ENCODE results near the gene SPATA6.

SPATA6 gene

DNA sequence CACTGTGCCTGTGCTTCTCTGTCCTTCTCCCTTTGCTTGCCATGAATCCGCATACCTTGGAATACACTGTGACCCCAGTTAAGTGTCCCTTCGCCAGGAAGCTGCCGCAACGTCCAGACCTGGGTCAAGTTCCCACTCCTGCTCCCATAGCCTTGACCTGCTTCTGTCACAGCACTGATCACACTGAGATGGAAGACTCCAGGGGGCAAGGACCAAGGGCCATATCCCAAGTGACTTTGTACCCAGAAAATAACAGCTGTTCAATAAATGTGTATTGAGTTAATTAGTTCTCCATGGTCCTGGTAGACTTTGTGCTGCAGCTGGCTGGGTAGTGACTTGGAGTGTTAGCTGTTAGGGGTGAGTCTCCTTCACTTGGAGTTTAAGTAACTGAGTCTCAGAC, 223.6 kb downstream of the SPATA6 start:
- DNase-seq (ENCODE audit: extremely low spot score), result no peak
- CTCF ChIA-PET, result interaction anchor here (0.6 kb wide), 1 partner anchor 139 kb away, joined by 3 read pairs; no protein-coding TSS in a partner anchor

DNA sequence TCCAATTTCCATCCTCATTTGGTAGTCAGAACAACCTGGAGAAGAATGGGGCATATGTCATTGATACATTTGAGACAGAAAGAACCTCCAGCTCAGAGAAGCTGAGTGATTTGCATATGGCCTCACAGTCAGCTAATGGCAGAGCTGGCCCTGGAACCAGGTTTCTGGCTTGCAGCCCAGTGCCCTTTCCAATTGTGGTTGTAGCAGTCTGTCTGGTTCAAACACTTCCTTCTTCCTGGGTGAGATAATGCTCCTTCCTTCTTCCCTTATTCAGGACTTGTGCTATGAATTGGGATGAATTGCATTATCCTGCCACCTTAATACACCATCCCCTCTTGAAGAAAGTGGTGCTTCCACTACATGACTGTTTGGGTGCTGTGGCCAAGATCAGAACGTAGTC, 225.3 kb downstream of the SPATA6 start:
- ChIA-PET CTCF (interaction anchor here (0.9 kb wide), 1 partner anchor 11 kb away, joined by 3 read pairs; no protein-coding TSS in a partner anchor), POLR2A (no interaction called here)
- no peak for DNase-seq (ENCODE audit: extremely low spot score)
- TF ChIP-seq HDGF (IDR thresholded peaks at IDR 0.05; ENCODE audit: borderline replicate concordance), result no peak
- no peak for TF ChIP-seq CTBP1 (IDR thresholded peaks at IDR 0.05; ENCODE audit: borderline replicate concordance)
- TF ChIP-seq SUZ12 (IDR thresholded peaks at IDR 0.05), result no peak
- no peak for TF ChIP-seq SP1 (IDR thresholded peaks at IDR 0.05)
- no peak for TF ChIP-seq ZNF384 (IDR thresholded peaks at IDR 0.05)
- no peak for TF ChIP-seq TARDBP (IDR thresholded peaks at IDR 0.05)
- TF ChIP-seq FOXK2 (IDR thresholded peaks at IDR 0.05), result no peak
- no peak for TF ChIP-seq LEF1 (IDR thresholded peaks at IDR 0.05; ENCODE audit: borderline replicate concordance)

More for the DNA sequence above, 223.6 kb downstream of the SPATA6 start:
- TF ChIP-seq TARDBP (IDR thresholded peaks at IDR 0.05) (no peak), SUZ12 (IDR thresholded peaks at IDR 0.05) (no peak)
- POLR2A ChIA-PET, result no interaction called here

Measured in HEK293T (cell line).